Psoas muscle (tissue), 8 donors: ENCODE results near the gene PANK4. TPM values are rescaled to one million over a fixed set of nuclear protein-coding genes. Genes with fewer than 3 reads are reported as not detected.

Experiments
- ATAC-seq, 4 donors: fragments of 200-7000 bp; cut with Tn5 transposase; one replicate each; pipeline ENCODE4 v1.9.1; 2020; ENCODE audit warnings: moderate library complexity in 3 of 4, mild to moderate bottlenecking in 2 of 4
- DNase-seq, 2 donors: peaks; one replicate each; pipeline ENCODE4 v3.0.0-alpha.2; 2020
- H3K27ac ChIP-seq: fragments of 200-600 bp; one replicate; pipeline ENCODE4 v1.8.0; 2022
- H3K27me3 ChIP-seq, 3 donors: fragments of 200-600 bp in 1 of 3; one replicate each; pipeline versions ENCODE4 v1.6.1 to v1.8.0; 2013 to 2022; ENCODE audit warnings: low read length in 2 of 3, mild to moderate bottlenecking in 2 of 3, moderate library complexity in 1 of 3; ENCODE audit not compliant: insufficient read depth in 3 of 3
- H3K36me3 ChIP-seq, 2 donors: fragments of 200-600 bp in 1 of 2; one replicate each; pipeline versions ENCODE4 v1.6.1 to v1.8.0; 2013 to 2022; ENCODE audit warnings: low read depth in 1 of 2, mild to moderate bottlenecking in 1 of 2, moderate library complexity in 1 of 2; ENCODE audit not compliant: insufficient read depth in 1 of 2
- H3K4me1 ChIP-seq: fragments of 200-600 bp; one replicate; pipeline ENCODE4 v1.8.0; 2022
- H3K4me3 ChIP-seq: fragments of 200-600 bp; one replicate; pipeline ENCODE4 v1.8.0; 2022; ENCODE audit warnings: mild to moderate bottlenecking
- H3K9me3 ChIP-seq: fragments of 200-600 bp; one replicate; pipeline ENCODE4 v1.8.0; 2022
- CTCF ChIP-seq: fragments of 200-600 bp; IDR thresholded peaks from one replicate; pipeline ENCODE4 v1.8.0; 2022; ENCODE audit warnings: antibody characterized with exemption
- WGBS, 3 donors: extraction: QIAGEN DNeasy Blood & Tissue Kit; methylation state at CpG; one replicate each; pipeline versions ENCODE4 v1.1.6 to v1.1.7; 2013; 5-methylcytosine and 5-hydroxymethylcytosine counted together
- intact Hi-C, 2 donors: fragments of 100-400 bp; cut with DNase I; formaldehyde crosslinking; loops; one replicate each; pipeline versions ENCODE4 v1.11.0 to v1.14.2; 2022
- polyA plus RNA-seq, 3 donors: library from polyadenylated mRNA; stranded (reverse); fragments of 200-250 nt; gene quantifications; one replicate each; pipeline ENCODE4 v1.2.3, GENCODE V29; 2013
- total RNA-seq, 4 donors: library from RNA; stranded (reverse); fragmentation: NEBNext Ultra II Directional in 2 of 4; extraction: Animal tissue kit (Norgen Biotek cat#: 25700) in 2 of 4; gene quantifications; one replicate each; pipeline versions ENCODE4 v1.2.1 to v1.2.4, GENCODE V29; 2021 to 2023
- donor health status: healthy with polysubstance abuse.
- donor health status: DM: no; HTN: no; CAD: no; lungs with moderate emphysema.
- donor health status: Bipolar disorder and iron deficiency.
- donor health status: healthy.
- donor health status: DM: yes; HTN: yes; CAD: no.
- donor health status: DM: no; HTN: no; CAD: no.
- donor health status: DM: no; HTN: no; CAD: no.
- donor health status: DM: yes; HTN: yes; CAD: no.

The PANK4 gene
- total and polyA plus RNA-seq, 7 donors: 29.0 to 45.1 (median 31.9) TPM

GRCh38 chr1:2466270-2466665 lies 60.1 kb downstream of the PANK4 start:
- Histone ChIP-seq H3K27me3 (peaks cover 3 to 85% (median 24%) of the 10 kb centered on the region in 3 donors), H3K4me1 (no peaks in the 10 kb centered on the region), H3K4me3 (no peak overlapping the region), H3K27ac (no peak overlapping the region), H3K9me3 (no peaks in the 10 kb centered on the region), H3K36me3 (no peaks in the 10 kb centered on the region)
- DNase-seq: no peak
- TF ChIP-seq CTCF: no peak
- intact Hi-C loops: no loop called here
- WGBS, 3 donors: 46 to 63% (median 57%) methylated on average over 9 to 12 of the region's 12 CpGs
- ATAC-seq: no peak

- H3K27ac ChIP-seq: no peak overlapping the region
- H3K9me3 ChIP-seq: no peaks in the 10 kb centered on the region
- ATAC-seq: no peak
- no peak for TF ChIP-seq CTCF
- H3K4me3 ChIP-seq: no peak overlapping the region
- DNase-seq: no peak
- peaks cover 3 to 78% (median 25%) of the 10 kb centered on the region in 3 donors for H3K27me3 ChIP-seq
- 58 to 65% (median 61%) methylated on average over 33 of the region's 33 CpGs for WGBS, 3 donors
- no peaks in the 10 kb centered on the region for H3K4me1 ChIP-seq
- H3K36me3 ChIP-seq: no peaks in the 10 kb centered on the region
- intact Hi-C loops: no loop called here
Observed at GRCh38 chr1:2465371-2466269, 60.8 kb downstream of the PANK4 start.

- Histone ChIP-seq H3K9me3 (no peaks in the 10 kb centered on the region), H3K4me1 (no peaks in the 10 kb centered on the region), H3K27me3 (peaks cover 3 to 64% (median 22%) of the 10 kb centered on the region in 3 donors), H3K36me3 (no peaks in the 10 kb centered on the region), H3K4me3 (no peak overlapping the region), H3K27ac (no peak overlapping the region)
- TF ChIP-seq CTCF: no peak
- ATAC-seq (no peak), DNase-seq (no peak)
- 13 to 18% (median 15%) methylated on average over 17 of the region's 17 CpGs for WGBS, 3 donors
- intact Hi-C loops: loop anchor here in 1 of 2 donors (5.0 kb wide), 1 partner anchor 84 kb away; no protein-coding TSS in a partner anchor
Observed at GRCh38 chr1:2463396-2463795, 63.0 kb downstream of the PANK4 start.

GRCh38 chr1:2462819-2463218 lies 63.6 kb downstream of the PANK4 start:
- no peak overlapping the region for H3K4me3 ChIP-seq
- H3K27ac ChIP-seq: no peak overlapping the region
- H3K27me3 ChIP-seq: peaks cover 3 to 59% (median 22%) of the 10 kb centered on the region in 3 donors
- H3K4me1 ChIP-seq: no peaks in the 10 kb centered on the region
- ATAC-seq: no peak
- intact Hi-C loops: loop anchor here in 1 of 2 donors (5.0 kb wide), 1 partner anchor 84 kb away; no protein-coding TSS in a partner anchor
- 45 to 48% (median 45%) methylated on average over 15 of the region's 15 CpGs for WGBS, 3 donors
- TF ChIP-seq CTCF: no peak
- no peaks in the 10 kb centered on the region for H3K36me3 ChIP-seq
- no peak for DNase-seq
- H3K9me3 ChIP-seq: no peaks in the 10 kb centered on the region
